ENCODE results near the gene RHBDF1.

GRCh38 chr16:114327-114726, 41.9 kb upstream of the RHBDF1 start:
- TF ChIP-seq CTCF (IDR thresholded peaks at IDR 0.05; ENCODE audit: low read length) (no peak), EZH2phosphoT487 (IDR thresholded peaks at IDR 0.05; ENCODE audit: low read length) (no peak), EZH2 (optimal IDR thresholded peaks at IDR 0.05; ENCODE audit: low read depth, low read length) (no peak)
